Adrenal gland (tissue), 12 donors: Measurements from ENCODE around the gene AP1M1. TPM values are rescaled to one million over a fixed set of nuclear protein-coding genes. Genes with fewer than 3 reads are reported as not detected.
A peak's percentile ranks its signal among the peaks of the same experiment; 100 is the strongest.

Source experiments
- DNase-seq, 7 donors: peaks; one replicate each; pipeline ENCODE4 v3.0.0-alpha.2; 2019 to 2020
- H3K27ac ChIP-seq, 5 donors: fragments of 200-600 bp; sonication (generic) in 4 of 5; 1 replicate in 3 of 5; 2 replicates in 2 of 5; pipeline versions ENCODE4 v1.5.1 to v1.8.0; 2016 to 2020; ENCODE audit warnings: mild to moderate bottlenecking in 1 of 5
- H3K27me3 ChIP-seq: fragments of 200-600 bp; 2 replicates; pipeline ENCODE4 v1.8.0; 2021
- H3K36me3 ChIP-seq, 2 donors: fragments of 200-600 bp; replicated peaks in 1 of 2; 1 replicate in 1 of 2; 2 replicates in 1 of 2; pipeline versions ENCODE4 v1.5.1 to v1.8.0; 2018 to 2022
- H3K4me1 ChIP-seq, 2 donors: fragments of 200-600 bp; replicated peaks in 1 of 2; 1 replicate in 1 of 2; 2 replicates in 1 of 2; pipeline versions ENCODE4 v1.5.1 to v1.8.0; 2018 to 2021
- H3K4me3 ChIP-seq, 4 donors: fragments of 200-600 bp; sonication (generic) in 3 of 4; one replicate each; pipeline ENCODE4 v1.5.1; 2016 to 2018
- H3K9me3 ChIP-seq, 3 donors: fragments of 200-600 bp; sonication (generic) in 1 of 3; replicated peaks in 1 of 3; 1 replicate in 2 of 3; 2 replicates in 1 of 3; pipeline versions ENCODE4 v1.5.1 to v1.8.0; 2016 to 2021
- POLR2A ChIP-seq, 2 donors: fragments of 450-650 bp; IDR thresholded peaks; one replicate each; pipeline ENCODE4 v1.6.1; 2017; ENCODE audit warnings: antibody characterized with exemption in 2 of 2, mild to moderate bottlenecking in 2 of 2, moderate library complexity in 1 of 2
- WGBS, 4 donors: extraction: QIAGEN DNeasy Blood & Tissue Kit in 2 of 4; methylation state at CpG; one replicate each; pipeline versions ENCODE4 v1.1.5 to v1.1.7; 2013 to 2017; 5-methylcytosine and 5-hydroxymethylcytosine counted together
- intact Hi-C, 2 donors: fragments of 100-400 bp; cut with DNase I; formaldehyde crosslinking; loops; one replicate each; pipeline versions ENCODE4 v1.14.1 to v1.15.0; 2022 to 2023
- polyA plus RNA-seq, 3 donors: library from polyadenylated mRNA; stranded (reverse); fragments of 200-250 nt in 2 of 3; fragments of 350-450 nt in 1 of 3; fragmentation: Illumina TruSeq in 1 of 3; extraction: RNeasy Lipid Tissue Mini Kit (QIAGEN cat#74804) in 1 of 3; gene quantifications; one replicate each; pipeline ENCODE4 v1.2.3, GENCODE V29; 2013 to 2014
- total RNA-seq, 9 donors: library from RNA; depleted of rRNA in 4 of 9; stranded (reverse); fragments of >200 nt in 4 of 9; fragments of 120-200 nt in 1 of 9; fragmentation: NEBNext Ultra II Directional in 1 of 9; extraction: Animal tissue kit (Norgen Biotek cat#: 25700) in 1 of 9; gene quantifications; one replicate each; pipeline versions ENCODE4 v1.1.0 to v1.2.4, GENCODE V29; 2013 to 2023
- TF ChIP-seq, protein P1 (sequence below), 6 experiments: fragments of 450-650 bp in 4 of 6; fragments of 200-600 bp in 2 of 6; sonication (generic) in 1 of 6; IDR thresholded peaks; 1 replicate in 5 of 6; 2 replicates in 1 of 6; pipeline versions ENCODE4 v1.5.1 to v1.8.0; 2016 to 2021; ENCODE audit warnings: antibody characterized with exemption in 6 of 6, mild to moderate bottlenecking in 2 of 6, moderate library complexity in 1 of 6
- donor health status: healthy with polysubstance abuse.
- donor health status: Bipolar disorder and iron deficiency.
- donor health status: DM: yes; HTN: yes; CAD: no.
- donor health status: DM: no; HTN: no; CAD: no.
- donor health status: DM: no; HTN: no; CAD: no.
- donor health status: DM: yes; HTN: yes; CAD: no.

Gene AP1M1
- total and polyA plus RNA-seq, 12 donors, result 51.3 to 99.6 (median 82.5) TPM

GRCh38 chr19:16185768-16186123, 12.0 kb upstream of the AP1M1 start:
- no peaks in the 10 kb centered on the region for H3K27me3 ChIP-seq
- WGBS, 4 donors, result 0 to 1% (median 1%) methylated on average over 20 of the region's 20 CpGs
- peak overlapping the region; percentile 54 to 90 (median 58) for H3K27ac ChIP-seq
- no peak for TF ChIP-seq POLR2A (IDR thresholded peaks at IDR 0.05)
- TF ChIP-seq, protein P1, sequence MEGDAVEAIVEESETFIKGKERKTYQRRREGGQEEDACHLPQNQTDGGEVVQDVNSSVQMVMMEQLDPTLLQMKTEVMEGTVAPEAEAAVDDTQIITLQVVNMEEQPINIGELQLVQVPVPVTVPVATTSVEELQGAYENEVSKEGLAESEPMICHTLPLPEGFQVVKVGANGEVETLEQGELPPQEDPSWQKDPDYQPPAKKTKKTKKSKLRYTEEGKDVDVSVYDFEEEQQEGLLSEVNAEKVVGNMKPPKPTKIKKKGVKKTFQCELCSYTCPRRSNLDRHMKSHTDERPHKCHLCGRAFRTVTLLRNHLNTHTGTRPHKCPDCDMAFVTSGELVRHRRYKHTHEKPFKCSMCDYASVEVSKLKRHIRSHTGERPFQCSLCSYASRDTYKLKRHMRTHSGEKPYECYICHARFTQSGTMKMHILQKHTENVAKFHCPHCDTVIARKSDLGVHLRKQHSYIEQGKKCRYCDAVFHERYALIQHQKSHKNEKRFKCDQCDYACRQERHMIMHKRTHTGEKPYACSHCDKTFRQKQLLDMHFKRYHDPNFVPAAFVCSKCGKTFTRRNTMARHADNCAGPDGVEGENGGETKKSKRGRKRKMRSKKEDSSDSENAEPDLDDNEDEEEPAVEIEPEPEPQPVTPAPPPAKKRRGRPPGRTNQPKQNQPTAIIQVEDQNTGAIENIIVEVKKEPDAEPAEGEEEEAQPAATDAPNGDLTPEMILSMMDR (IDR thresholded peaks at IDR 0.05), result peak in 1 of 6 experiments; percentile 17
- peaks cover 0 to 16% of the 10 kb centered on the region in 2 donors for H3K36me3 ChIP-seq
- H3K9me3 ChIP-seq, result no peaks in the 10 kb centered on the region
- intact Hi-C loops, result no loop called here
- peak in 2 of 7 donors; percentile 28 to 31 for DNase-seq
- peaks cover 0 to 16% of the 10 kb centered on the region in 2 donors for H3K4me1 ChIP-seq
- H3K4me3 ChIP-seq, result peak overlapping the region; percentile 59 to 93 (median 83)

DNA sequence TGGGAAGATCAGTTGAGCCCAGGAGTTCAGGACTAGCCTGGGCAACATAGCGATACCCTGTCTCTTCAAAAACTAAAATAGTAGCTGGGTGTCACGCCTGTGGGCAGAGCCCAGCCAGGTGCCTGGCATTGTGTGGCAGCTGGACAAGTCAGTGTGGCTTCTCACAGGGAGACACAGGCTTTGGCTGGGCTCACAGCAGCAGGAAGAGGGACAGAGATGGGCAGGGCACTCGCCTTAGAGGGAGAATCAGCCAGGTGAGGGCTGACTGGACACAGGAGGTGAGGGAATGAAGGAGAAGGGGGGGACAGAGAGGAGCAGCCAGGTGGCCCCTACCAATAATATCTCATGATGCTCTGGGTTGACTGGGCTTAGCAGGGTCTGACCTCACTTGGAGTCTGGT, 9.2 kb upstream of the AP1M1 start:
- peaks cover 0 to 39% of the 10 kb centered on the region in 2 donors for H3K36me3 ChIP-seq
- no peaks in the 10 kb centered on the region for H3K27me3 ChIP-seq
- no peak for DNase-seq
- H3K4me3 ChIP-seq, result no peak overlapping the region
- H3K4me1 ChIP-seq, result peaks cover 0 to 16% of the 10 kb centered on the region in 2 donors
- 95 to 99% (median 96%) methylated on average over 3 of the region's 3 CpGs for WGBS, 4 donors
- TF ChIP-seq POLR2A (IDR thresholded peaks at IDR 0.05), result no peak
- TF ChIP-seq, protein P1 (IDR thresholded peaks at IDR 0.05), result no peak
- intact Hi-C loops, result no loop called here
- H3K9me3 ChIP-seq, result no peaks in the 10 kb centered on the region
- no peak overlapping the region for H3K27ac ChIP-seq

- peaks cover 0 to 39% of the 10 kb centered on the region in 2 donors for H3K36me3 ChIP-seq
Measured at GRCh38 chr19:16190198-16190597, 7.5 kb upstream of the AP1M1 start.

DNA sequence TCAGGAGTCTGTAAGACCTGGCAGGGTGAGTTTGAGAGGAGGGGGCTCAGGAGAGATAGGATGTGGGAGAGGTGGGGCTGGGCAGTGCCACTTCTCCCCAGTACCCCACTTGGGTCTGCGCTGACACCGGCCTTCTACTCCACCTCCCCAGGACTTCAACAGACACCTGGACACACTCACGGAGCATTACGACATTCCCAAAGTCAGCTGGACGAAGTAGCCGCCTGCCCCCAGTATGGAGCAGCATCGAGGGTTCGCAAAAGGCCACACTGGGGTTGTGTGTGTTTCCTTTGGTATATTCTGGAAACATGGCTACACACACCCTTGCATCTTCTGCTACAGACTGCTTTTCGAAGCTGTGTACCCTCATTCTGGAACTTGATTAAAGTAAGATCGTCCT, 7.0 kb upstream of the AP1M1 start:
- WGBS, 4 donors, result 88 to 94% (median 93%) methylated on average over 10 of the region's 10 CpGs
- peaks cover 0 to 39% of the 10 kb centered on the region in 2 donors for H3K36me3 ChIP-seq

More at GRCh38 chr19:16190198-16190597, 7.5 kb upstream of the AP1M1 start:
- no peak overlapping the region for H3K27ac ChIP-seq
- WGBS, 4 donors, result 83 to 89% (median 86%) methylated on average over 6 of the region's 6 CpGs
- TF ChIP-seq POLR2A (IDR thresholded peaks at IDR 0.05), result no peak
- TF ChIP-seq, protein P1 (IDR thresholded peaks at IDR 0.05), result no peak
- H3K9me3 ChIP-seq, result no peaks in the 10 kb centered on the region
- H3K27me3 ChIP-seq, result no peaks in the 10 kb centered on the region
- intact Hi-C loops, result no loop called here
- no peak overlapping the region for H3K4me3 ChIP-seq
- peaks cover 0 to 16% of the 10 kb centered on the region in 2 donors for H3K4me1 ChIP-seq
- no peak for DNase-seq

More for the DNA sequence above, 7.0 kb upstream of the AP1M1 start:
- Histone ChIP-seq H3K27ac (no peak overlapping the region), H3K4me1 (peaks cover 0 to 16% of the 10 kb centered on the region in 2 donors), H3K9me3 (no peaks in the 10 kb centered on the region), H3K4me3 (no peak overlapping the region), H3K27me3 (no peaks in the 10 kb centered on the region)
- no peak for TF ChIP-seq POLR2A (IDR thresholded peaks at IDR 0.05)
- TF ChIP-seq, protein P1 (IDR thresholded peaks at IDR 0.05), result no peak
- intact Hi-C loops, result no loop called here
- no peak for DNase-seq
